HCT116 (cell line): Measurements from ENCODE around the gene CRYGC. TPM values are rescaled to one million over a fixed set of nuclear protein-coding genes. Genes with fewer than 3 reads are reported as not detected.

ENCODE experiments used
- ATAC-seq: fragments of 200-7000 bp; cut with Tn5 transposase; 2 replicates; pipeline ENCODE4 v1.9.1; 2020; ENCODE audit warnings: mild to moderate bottlenecking, moderate library complexity
- BruUV-seq: library from RNA; stranded (reverse); fragments of 400-500 nt; replicated peaks from 2 replicates; lab custom pipeline; 2021; lab: Mats Ljungman, UMichigan
- CTCF ChIA-PET: fragments of 300-600 bp; sonication (Branson Sonifier 250); formaldehyde crosslinking; loops from one replicate; lab custom pipeline; 2021; ENCODE audit warnings: antibody characterized with exemption; lab: Charles Lee
- POLR2A ChIA-PET: fragments of 300-600, 350-600 bp; sonication (Branson Sonifier 250); formaldehyde crosslinking; loops from one replicate; lab custom pipeline; 2021; ENCODE audit warnings: antibody characterized with exemption; lab: Charles Lee
- RAD21 ChIA-PET, 2 experiments: fragments of 300-600 bp; sonication (Branson Sonifier 250); formaldehyde crosslinking; loops; one replicate each; lab custom pipeline; 2023; ENCODE audit warnings: low total read pairs in 2 of 2; ENCODE audit not compliant: uncharacterized antibody in 2 of 2, unreplicated experiment in 2 of 2, low non-redundant PET in 1 of 2; lab: Charles Lee
- DNase-seq: peaks from one replicate; pipeline ENCODE4 v3.0.0-alpha.2; 2010; ENCODE audit warnings: low read depth, low spot score
- H2AFZ ChIP-seq: fragments of 200-600 bp; shearing (Covaris generic), sonication (generic); 2 replicates; pipeline ENCODE4 v1.6.1; 2017; ENCODE audit warnings: low read depth, mixed run types, mixed read lengths, antibody characterized with exemption, low read length; ENCODE audit not compliant: poor library complexity, severe bottlenecking
- H3K27ac ChIP-seq: 2 replicates; pipeline ENCODE4 v1.5.1; 2012; ENCODE audit warnings: low read depth, low read length
- H3K27me3 ChIP-seq: fragments of 200-600 bp; sonication (generic); 2 replicates; pipeline ENCODE4 v1.6.1; 2016; ENCODE audit warnings: mixed run types, low read length, mixed read lengths; ENCODE audit not compliant: insufficient read depth
- H3K36me3 ChIP-seq, 2 experiments: fragments of 200-500 bp in 1 of 2; fragments of 200-600 bp in 1 of 2; sonication (Bioruptor generic) in 1 of 2; sonication (generic) in 1 of 2; 2 replicates each; pipeline versions ENCODE4 v1.5.1 to v1.6.1; 2014 to 2016; ENCODE audit warnings: low read length in 2 of 2, inconsistent platforms in 1 of 2, mixed read lengths in 1 of 2, mixed run types in 1 of 2; ENCODE audit not compliant: insufficient read depth in 2 of 2, control insufficient read depth in 1 of 2
- H3K4me1 ChIP-seq, 2 experiments: fragments of 200-600 bp in 1 of 2; sonication (generic) in 1 of 2; 2 replicates each; pipeline versions ENCODE4 v1.5.1 to v1.6.1; 2012 to 2017; ENCODE audit warnings: low read length in 2 of 2, inconsistent platforms in 1 of 2, mild to moderate bottlenecking in 1 of 2, mixed read lengths in 1 of 2, mixed run types in 1 of 2, moderate library complexity in 1 of 2; ENCODE audit not compliant: insufficient read depth in 2 of 2, control insufficient read depth in 1 of 2
- H3K4me2 ChIP-seq: fragments of 200-600 bp; sonication (generic); 2 replicates; pipeline ENCODE4 v1.6.1; 2017; ENCODE audit warnings: mixed run types, low read length, mixed read lengths
- H3K4me3 ChIP-seq, 2 experiments: fragments of 200-600 bp in 1 of 2; sonication (generic) in 1 of 2; replicated peaks in 1 of 2; 2 replicates each; pipeline ENCODE4 v1.5.1; 2011 to 2016; ENCODE audit warnings: low read length in 2 of 2, control low read depth in 1 of 2, low read depth in 1 of 2, mild to moderate bottlenecking in 1 of 2, mixed read lengths in 1 of 2, mixed run types in 1 of 2
- H3K79me2 ChIP-seq: fragments of 200-600 bp; sonication (generic); 2 replicates; pipeline ENCODE4 v1.6.1; 2017; ENCODE audit warnings: mild to moderate bottlenecking, mixed run types, low read length, moderate library complexity, mixed read lengths; ENCODE audit not compliant: insufficient read depth
- H3K9ac ChIP-seq: fragments of 200-600 bp; sonication (generic); 2 replicates; pipeline ENCODE4 v1.6.1; 2016; ENCODE audit warnings: low read length, mixed read lengths
- H3K9me2 ChIP-seq: fragments of 200-600 bp; sonication (generic), shearing (Covaris generic); 2 replicates; pipeline ENCODE4 v1.6.1; 2017; ENCODE audit warnings: mixed run types, mild to moderate bottlenecking, moderate library complexity; ENCODE audit not compliant: insufficient read depth
- H3K9me3 ChIP-seq, 2 experiments: fragments of 200-500 bp in 1 of 2; fragments of 200-600 bp in 1 of 2; sonication (Bioruptor generic) in 1 of 2; sonication (generic) in 1 of 2; 2 replicates each; pipeline ENCODE4 v1.6.1; 2014 to 2017; ENCODE audit warnings: low read length in 2 of 2, mixed read lengths in 2 of 2, inconsistent platforms in 1 of 2, low read depth in 1 of 2, mild to moderate bottlenecking in 1 of 2, mixed run types in 1 of 2, moderate library complexity in 1 of 2; ENCODE audit not compliant: control insufficient read depth in 1 of 2, insufficient read depth in 1 of 2
- H4K20me1 ChIP-seq: fragments of 200-600 bp; sonication (generic), shearing (Covaris generic); 2 replicates; pipeline ENCODE4 v1.6.1; 2017; ENCODE audit warnings: mixed run types, mild to moderate bottlenecking, moderate library complexity; ENCODE audit not compliant: insufficient read depth
- CBX3 ChIP-seq: IDR thresholded peaks from 2 replicates; pipeline ENCODE4 v1.6.1; 2012; ENCODE audit warnings: low read depth
- ELF1 ChIP-seq: IDR thresholded peaks from 2 replicates; pipeline ENCODE4 v1.6.1; 2012; ENCODE audit warnings: low read depth, borderline replicate concordance
- EZH2 ChIP-seq: fragments of 200-600 bp; sonication (generic); IDR thresholded peaks from 2 replicates; pipeline ENCODE4 v1.6.1; 2017; ENCODE audit warnings: antibody characterized with exemption, mixed run types
- EZH2phosphoT487 ChIP-seq: fragments of 200-600 bp; IDR thresholded peaks from 2 replicates; pipeline ENCODE4 v1.6.1; 2018; ENCODE audit warnings: antibody characterized with exemption, borderline replicate concordance
- JUND ChIP-seq: IDR thresholded peaks from 2 replicates; pipeline ENCODE4 v1.6.1; 2012
- POLR2AphosphoS5 ChIP-seq: IDR thresholded peaks from 2 replicates; pipeline ENCODE4 v1.6.1; 2011; ENCODE audit warnings: mild to moderate bottlenecking, low read depth, low read length, moderate library complexity
- SIN3A ChIP-seq: IDR thresholded peaks from 2 replicates; pipeline ENCODE4 v1.6.1; 2012; ENCODE audit warnings: low read depth
- SRF ChIP-seq: IDR thresholded peaks from 2 replicates; pipeline ENCODE4 v1.6.1; 2012; ENCODE audit warnings: low read depth
- TCF7L2 ChIP-seq: IDR thresholded peaks from 2 replicates; pipeline ENCODE4 v1.7.0; 2011; ENCODE audit warnings: borderline replicate concordance, inconsistent platforms; ENCODE audit not compliant: insufficient read depth, insufficient read length; ENCODE audit errors: extremely low read depth
- YY1 ChIP-seq: IDR thresholded peaks from 2 replicates; pipeline ENCODE4 v1.6.1; 2011; ENCODE audit warnings: low read length, low read depth, moderate library complexity, mild to moderate bottlenecking; ENCODE audit not compliant: insufficient replicate concordance; ENCODE audit errors: extremely low read depth
- ZNF274 ChIP-seq: fragments of 200-500 bp; sonication (Bioruptor generic); IDR thresholded peaks from 2 replicates; pipeline ENCODE4 v1.6.1; 2014; ENCODE audit warnings: mild to moderate bottlenecking, low read depth, low read length, inconsistent platforms
- intact Hi-C: fragments of 100-400 bp; cut with micrococcal nuclease; formaldehyde crosslinking; loops from 2 replicates; pipeline ENCODE4 v1.10.0; 2022
- total RNA-seq: library from RNA; stranded (reverse); gene quantifications from one replicate; pipeline ENCODE4 v1.2.1, GENCODE V29; 2021; ENCODE audit not compliant: unreplicated experiment
- TF ChIP-seq, protein P1 (sequence below), 3 experiments: fragments of 200-600 bp in 1 of 3; sonication (generic) in 1 of 3; IDR thresholded peaks in 2 of 3; conservative IDR thresholded peaks in 1 of 3; 2 replicates each; pipeline ENCODE4 v1.5.1; 2012 to 2017; ENCODE audit warnings: low read depth in 2 of 3, low read length in 2 of 3, antibody characterized with exemption in 1 of 3, borderline replicate concordance in 1 of 3, control low read depth in 1 of 3, mild to moderate bottlenecking in 1 of 3, mixed read lengths in 1 of 3, mixed run types in 1 of 3, moderate library complexity in 1 of 3; ENCODE audit not compliant: insufficient read depth in 1 of 3

Gene CRYGC
- total RNA-seq, 1 experiment from 2014 or later: not detected

DNA sequence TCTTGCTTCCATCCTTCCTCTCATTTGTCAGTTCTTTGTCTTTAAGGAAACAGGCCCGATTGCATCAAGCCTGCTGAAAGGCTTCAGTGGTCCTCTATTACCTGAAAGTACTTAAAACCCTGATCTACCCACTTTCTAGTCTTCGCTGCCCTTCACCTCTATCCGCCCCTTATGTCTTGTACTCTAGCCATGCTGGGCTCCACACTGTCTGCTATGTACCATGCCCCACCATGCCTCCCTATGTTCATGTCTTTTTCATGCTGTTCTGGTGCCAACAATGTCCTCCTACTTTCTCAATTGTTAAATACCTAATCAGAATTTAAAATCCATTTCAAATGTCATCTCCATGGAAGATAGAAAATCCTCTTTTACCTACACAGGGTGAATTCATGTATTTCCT, 33.5 kb downstream of the CRYGC start:
- H3K79me2 ChIP-seq: no peaks in the 10 kb centered on the region
- POLR2A ChIA-PET: no interaction called here
- H3K36me3 ChIP-seq: no peaks in the 10 kb centered on the region
- no peak overlapping the region for H2AFZ ChIP-seq
- no peaks in the 10 kb centered on the region for H3K4me1 ChIP-seq
- DNase-seq (no peak), ATAC-seq (no peak)
- no TSS peak for BruUV-seq
- CTCF ChIA-PET: no interaction called here
- TF ChIP-seq SIN3A (no peak), EZH2 (no peak), YY1 (no peak), SRF (no peak), POLR2AphosphoS5 (no peak), CBX3 (no peak), ELF1 (no peak), TCF7L2 (no peak), JUND (no peak), EZH2phosphoT487 (no peak), ZNF274 (no peak)
- TF ChIP-seq, protein P1, sequence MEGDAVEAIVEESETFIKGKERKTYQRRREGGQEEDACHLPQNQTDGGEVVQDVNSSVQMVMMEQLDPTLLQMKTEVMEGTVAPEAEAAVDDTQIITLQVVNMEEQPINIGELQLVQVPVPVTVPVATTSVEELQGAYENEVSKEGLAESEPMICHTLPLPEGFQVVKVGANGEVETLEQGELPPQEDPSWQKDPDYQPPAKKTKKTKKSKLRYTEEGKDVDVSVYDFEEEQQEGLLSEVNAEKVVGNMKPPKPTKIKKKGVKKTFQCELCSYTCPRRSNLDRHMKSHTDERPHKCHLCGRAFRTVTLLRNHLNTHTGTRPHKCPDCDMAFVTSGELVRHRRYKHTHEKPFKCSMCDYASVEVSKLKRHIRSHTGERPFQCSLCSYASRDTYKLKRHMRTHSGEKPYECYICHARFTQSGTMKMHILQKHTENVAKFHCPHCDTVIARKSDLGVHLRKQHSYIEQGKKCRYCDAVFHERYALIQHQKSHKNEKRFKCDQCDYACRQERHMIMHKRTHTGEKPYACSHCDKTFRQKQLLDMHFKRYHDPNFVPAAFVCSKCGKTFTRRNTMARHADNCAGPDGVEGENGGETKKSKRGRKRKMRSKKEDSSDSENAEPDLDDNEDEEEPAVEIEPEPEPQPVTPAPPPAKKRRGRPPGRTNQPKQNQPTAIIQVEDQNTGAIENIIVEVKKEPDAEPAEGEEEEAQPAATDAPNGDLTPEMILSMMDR (IDR thresholded peaks at IDR 0.05 in 2 of 3, conservative IDR thresholded peaks at IDR 0.05 in 1 of 3; ENCODE audit: borderline replicate concordance in 1 of 3, insufficient read depth in 1 of 3, low read depth in 2 of 3, low read length in 2 of 3): no peak
- no peak overlapping the region for H3K4me3 ChIP-seq
- no peaks in the 10 kb centered on the region for H3K27me3 ChIP-seq
- H4K20me1 ChIP-seq: no peaks in the 10 kb centered on the region
- intact Hi-C loops: no loop called here
- no peak overlapping the region for H3K4me2 ChIP-seq
- no peaks in the 10 kb centered on the region for H3K9me3 ChIP-seq
- no peak overlapping the region for H3K27ac ChIP-seq
- no peaks in the 10 kb centered on the region for H3K9me2 ChIP-seq
- RAD21 ChIA-PET: no interaction called here
- no peak overlapping the region for H3K9ac ChIP-seq
